ENCODE data around the gene APOB.

The APOB gene

GRCh38 chr2:21052044-21052443 lies 8.2 kb upstream of the APOB start:
- no peaks in the 10 kb centered on the region for H3K36me3 ChIP-seq
- peaks cover 5% of the 10 kb centered on the region for H3K27me3 ChIP-seq (ENCODE audit: insufficient read depth, low read depth, severe bottlenecking)
- DNase-seq = no peak
- no peaks in the 10 kb centered on the region for H3K9me3 ChIP-seq (ENCODE audit: severe bottlenecking)
- H3K27ac ChIP-seq = no peak overlapping the region
- H3K4me3 ChIP-seq (ENCODE audit: low read depth, low read length) = no peak overlapping the region
- TF ChIP-seq CTCF (IDR thresholded peaks at IDR 0.05; ENCODE audit: low read depth, low read length) = no peak

GRCh38 chr2:21050164-21050563 lies 6.3 kb upstream of the APOB start:
- Histone ChIP-seq H3K36me3 (no peaks in the 10 kb centered on the region), H3K9me3 (ENCODE audit: severe bottlenecking) (no peaks in the 10 kb centered on the region), H3K4me3 (ENCODE audit: low read depth, low read length) (no peak overlapping the region), H3K27me3 (ENCODE audit: insufficient read depth, low read depth, severe bottlenecking) (peaks cover 10% of the 10 kb centered on the region), H3K27ac (no peak overlapping the region)
- no peak for DNase-seq
- no peak for TF ChIP-seq CTCF (IDR thresholded peaks at IDR 0.05; ENCODE audit: low read depth, low read length)

- Histone ChIP-seq H3K4me3 (ENCODE audit: low read depth, low read length) (no peak overlapping the region), H3K36me3 (no peaks in the 10 kb centered on the region), H3K9me3 (ENCODE audit: severe bottlenecking) (no peaks in the 10 kb centered on the region), H3K27ac (no peak overlapping the region), H3K27me3 (ENCODE audit: insufficient read depth, low read depth, severe bottlenecking) (peaks cover 16% of the 10 kb centered on the region)
- no peak for TF ChIP-seq CTCF (IDR thresholded peaks at IDR 0.05; ENCODE audit: low read depth, low read length)
- no peak for DNase-seq
Measured at GRCh38 chr2:21047141-21048009, 3.5 kb upstream of the APOB start.

GRCh38 chr2:21046506-21046905 lies 2.6 kb upstream of the APOB start:
- H3K27ac ChIP-seq = no peak overlapping the region
- H3K27me3 ChIP-seq (ENCODE audit: insufficient read depth, low read depth, severe bottlenecking) = peaks cover 22% of the 10 kb centered on the region
- H3K4me3 ChIP-seq (ENCODE audit: low read depth, low read length) = no peak overlapping the region
- no peaks in the 10 kb centered on the region for H3K9me3 ChIP-seq (ENCODE audit: severe bottlenecking)
- no peak for DNase-seq
- no peaks in the 10 kb centered on the region for H3K36me3 ChIP-seq
- TF ChIP-seq CTCF (IDR thresholded peaks at IDR 0.05; ENCODE audit: low read depth, low read length) = no peak

- no peaks in the 10 kb centered on the region for H3K9me3 ChIP-seq (ENCODE audit: severe bottlenecking)
- H3K27me3 ChIP-seq (ENCODE audit: insufficient read depth, low read depth, severe bottlenecking) = peaks cover 36% of the 10 kb centered on the region
- DNase-seq = no peak
- TF ChIP-seq CTCF (IDR thresholded peaks at IDR 0.05; ENCODE audit: low read depth, low read length) = no peak
- H3K27ac ChIP-seq = no peak overlapping the region
- H3K36me3 ChIP-seq = no peaks in the 10 kb centered on the region
- H3K4me3 ChIP-seq (ENCODE audit: low read depth, low read length) = no peak overlapping the region
Measured at GRCh38 chr2:21044694-21045371, 960 bp upstream of the APOB start.
